ENCODE results near the gene TNRC18. TPM values are rescaled to one million over a fixed set of nuclear protein-coding genes. Genes with fewer than 3 reads are reported as not detected.

The TNRC18 gene
- total and polyA plus RNA-seq, 2 donors (not counting 1 experiment from before 2014, with no cell fraction given) = 17.8 to 75.0 TPM

GRCh38 chr7:5394264-5395105 is 29.1 kb downstream of the TNRC18 start:
- 96% methylated on average over 33 of the region's 33 CpGs for WGBS (ENCODE audit: insufficient coverage)
- Histone ChIP-seq H3K4me1 (ENCODE audit: control insufficient read depth in 2 of 2, insufficient read depth in 2 of 2, low read length in 2 of 2) (peaks cover 19 to 33% of the 10 kb centered on the region in 2 donors), H3K27me3 (replicated peaks in 1 of 4; ENCODE audit: control extremely low read depth in 1 of 4, control insufficient read depth in 3 of 4, insufficient read depth in 4 of 4, low read length in 3 of 4) (no peaks in the 10 kb centered on the region), H3K9me3 (ENCODE audit: control extremely low read depth in 1 of 3, control insufficient read depth in 2 of 3, insufficient read depth in 1 of 3, low read length in 2 of 3) (peaks cover 0 to 4% (median 0%) of the 10 kb centered on the region in 3 donors), H3K79me2 (ENCODE audit: control insufficient read depth, insufficient read depth, low read length) (peaks cover 57% of the 10 kb centered on the region), H3K4me2 (replicated peaks; ENCODE audit: low read depth, low read length, poor library complexity, severe bottlenecking) (peak overlapping the region; percentile 49), H3K4me3 (ENCODE audit: control extremely low read depth in 1 of 5, extremely low read depth in 1 of 5, insufficient read depth in 1 of 5, low read depth in 2 of 5, low read length in 4 of 5) (no peak overlapping the region), H3K27ac (ENCODE audit: low read length in 2 of 2) (no peak overlapping the region), H2AFZ (ENCODE audit: insufficient read depth, low read depth, low read length, poor library complexity, severe bottlenecking) (no peak overlapping the region), H3K9ac (ENCODE audit: low read length) (no peak overlapping the region), H3K36me3 (replicated peaks in 1 of 2; ENCODE audit: control extremely low read depth in 1 of 2, control insufficient read depth in 1 of 2, extremely low read depth in 1 of 2, insufficient read depth in 2 of 2, low read length in 1 of 2) (peaks cover 0 to 46% of the 10 kb centered on the region in 2 experiments), H4K20me1 (ENCODE audit: control insufficient read depth, insufficient read depth, low read length, poor library complexity, severe bottlenecking) (peaks cover 49% of the 10 kb centered on the region)
- Mint-ChIP-seq H3K27me3 (no peaks in the 10 kb centered on the region), H3K4me1 (peaks cover 27% of the 10 kb centered on the region), H3K9me3 (ENCODE audit: insufficient read depth) (no peaks in the 10 kb centered on the region), H3K27ac (no peak overlapping the region), H3K4me3 (peak overlapping the region; percentile 9)
- intact Hi-C loops (cut with micrococcal nuclease) = loop anchor here (5.0 to 10.0 kb wide), 2 partner anchors 300 to 428 kb away; no protein-coding TSS in a partner anchor
- DNase-seq (no peak), ATAC-seq (ENCODE audit: low read depth) (no peak)
- ChIA-PET POLR2A (no interaction called here), CTCF (interaction anchor here (0.5 to 1.6 kb wide), 3 partner anchors 30 to 154 kb away, joined by 3 read pairs; no protein-coding TSS in a partner anchor)
- no peak for TF ChIP-seq EZH2 (IDR thresholded peaks at IDR 0.05; ENCODE audit: borderline replicate concordance, insufficient read depth, low read depth, low read length, poor library complexity, severe bottlenecking)
- TF ChIP-seq, protein P1, sequence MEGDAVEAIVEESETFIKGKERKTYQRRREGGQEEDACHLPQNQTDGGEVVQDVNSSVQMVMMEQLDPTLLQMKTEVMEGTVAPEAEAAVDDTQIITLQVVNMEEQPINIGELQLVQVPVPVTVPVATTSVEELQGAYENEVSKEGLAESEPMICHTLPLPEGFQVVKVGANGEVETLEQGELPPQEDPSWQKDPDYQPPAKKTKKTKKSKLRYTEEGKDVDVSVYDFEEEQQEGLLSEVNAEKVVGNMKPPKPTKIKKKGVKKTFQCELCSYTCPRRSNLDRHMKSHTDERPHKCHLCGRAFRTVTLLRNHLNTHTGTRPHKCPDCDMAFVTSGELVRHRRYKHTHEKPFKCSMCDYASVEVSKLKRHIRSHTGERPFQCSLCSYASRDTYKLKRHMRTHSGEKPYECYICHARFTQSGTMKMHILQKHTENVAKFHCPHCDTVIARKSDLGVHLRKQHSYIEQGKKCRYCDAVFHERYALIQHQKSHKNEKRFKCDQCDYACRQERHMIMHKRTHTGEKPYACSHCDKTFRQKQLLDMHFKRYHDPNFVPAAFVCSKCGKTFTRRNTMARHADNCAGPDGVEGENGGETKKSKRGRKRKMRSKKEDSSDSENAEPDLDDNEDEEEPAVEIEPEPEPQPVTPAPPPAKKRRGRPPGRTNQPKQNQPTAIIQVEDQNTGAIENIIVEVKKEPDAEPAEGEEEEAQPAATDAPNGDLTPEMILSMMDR (IDR thresholded peaks at IDR 0.05) = no peak

- Histone ChIP-seq H2AFZ (ENCODE audit: insufficient read depth, low read depth, low read length, poor library complexity, severe bottlenecking) (no peak overlapping the region), H3K4me1 (ENCODE audit: control insufficient read depth in 2 of 2, insufficient read depth in 2 of 2, low read length in 2 of 2) (peaks cover 19 to 33% of the 10 kb centered on the region in 2 donors), H3K27ac (ENCODE audit: low read length in 2 of 2) (no peak overlapping the region), H3K4me2 (replicated peaks; ENCODE audit: low read depth, low read length, poor library complexity, severe bottlenecking) (no peak overlapping the region), H3K4me3 (ENCODE audit: control extremely low read depth in 1 of 5, extremely low read depth in 1 of 5, insufficient read depth in 1 of 5, low read depth in 2 of 5, low read length in 4 of 5) (no peak overlapping the region), H4K20me1 (ENCODE audit: control insufficient read depth, insufficient read depth, low read length, poor library complexity, severe bottlenecking) (peaks cover 49% of the 10 kb centered on the region), H3K79me2 (ENCODE audit: control insufficient read depth, insufficient read depth, low read length) (peaks cover 57% of the 10 kb centered on the region), H3K27me3 (replicated peaks in 1 of 4; ENCODE audit: control extremely low read depth in 1 of 4, control insufficient read depth in 3 of 4, insufficient read depth in 4 of 4, low read length in 3 of 4) (no peaks in the 10 kb centered on the region), H3K9ac (ENCODE audit: low read length) (no peak overlapping the region), H3K9me3 (ENCODE audit: control extremely low read depth in 1 of 3, control insufficient read depth in 2 of 3, insufficient read depth in 1 of 3, low read length in 2 of 3) (peaks cover 0 to 4% (median 0%) of the 10 kb centered on the region in 3 donors), H3K36me3 (replicated peaks in 1 of 2; ENCODE audit: control extremely low read depth in 1 of 2, control insufficient read depth in 1 of 2, extremely low read depth in 1 of 2, insufficient read depth in 2 of 2, low read length in 1 of 2) (peaks cover 0 to 46% of the 10 kb centered on the region in 2 experiments)
- no peak for TF ChIP-seq EZH2 (IDR thresholded peaks at IDR 0.05; ENCODE audit: borderline replicate concordance, insufficient read depth, low read depth, low read length, poor library complexity, severe bottlenecking)
- TF ChIP-seq, protein P1 (IDR thresholded peaks at IDR 0.05) = no peak
- Mint-ChIP-seq H3K9me3 (ENCODE audit: insufficient read depth) (no peaks in the 10 kb centered on the region), H3K4me1 (peaks cover 27% of the 10 kb centered on the region), H3K27me3 (no peaks in the 10 kb centered on the region), H3K27ac (no peak overlapping the region), H3K4me3 (peak overlapping the region; percentile 9)
- no peak for DNase-seq
- ATAC-seq (ENCODE audit: low read depth) = no peak
- ChIA-PET POLR2A (interaction anchor here (0.5 kb wide), 1 partner anchor 280 kb away, joined by 4 read pairs; no protein-coding TSS in a partner anchor), CTCF (interaction anchor here (0.5 to 1.6 kb wide), 3 partner anchors 30 to 154 kb away, joined by 3 read pairs; no protein-coding TSS in a partner anchor)
- intact Hi-C loops (cut with micrococcal nuclease) = loop anchor here (10.0 kb wide), 1 partner anchor 301 kb away; no protein-coding TSS in a partner anchor
- WGBS (ENCODE audit: insufficient coverage) = 97% methylated on average over 5 of the region's 8 CpGs
These were observed 29.9 kb downstream of the TNRC18 start for GRCh38 chr7:5393748-5394147.

Measured in B cell (primary cell).